Measurements from ENCODE around the gene KLHL30.

The KLHL30 gene

DNA sequence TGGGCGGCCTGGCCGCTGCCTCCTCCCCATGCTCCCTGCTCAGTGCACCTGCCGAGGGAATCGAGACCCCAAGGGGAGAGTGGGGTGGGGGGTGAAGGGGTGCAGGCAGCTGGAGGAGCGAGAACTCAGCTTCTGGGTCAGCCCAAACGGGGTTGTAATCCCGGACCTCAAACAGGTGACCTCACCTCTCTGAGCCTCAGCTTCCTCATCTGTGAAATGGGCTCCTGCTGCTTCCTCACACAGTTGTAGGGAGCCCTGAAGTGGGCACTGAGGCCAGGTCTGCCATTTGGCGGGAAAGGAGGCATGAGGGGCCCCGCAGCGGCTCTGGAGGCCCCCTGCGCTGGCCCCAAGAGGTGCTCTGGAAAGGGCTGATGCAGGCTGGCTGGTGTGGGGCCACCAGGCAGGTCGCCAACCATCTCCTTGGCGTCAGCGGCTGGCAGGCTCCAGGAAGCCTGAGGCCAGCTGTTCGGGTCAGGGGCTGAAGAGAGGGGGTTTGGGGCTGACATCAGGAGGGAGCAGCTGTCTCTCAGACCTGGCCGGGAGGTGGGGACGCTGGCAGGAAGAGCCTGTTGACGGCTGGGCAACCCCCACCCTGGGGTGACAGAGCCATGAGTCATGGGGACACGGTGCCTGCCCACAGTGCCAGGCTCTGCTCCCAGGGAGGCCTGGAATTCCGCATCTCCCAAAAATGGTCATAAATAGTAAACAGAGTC lies 4.9 kb downstream of the KLHL30 start:
- DNase-seq (ENCODE audit: low read depth) = no peak

DNA sequence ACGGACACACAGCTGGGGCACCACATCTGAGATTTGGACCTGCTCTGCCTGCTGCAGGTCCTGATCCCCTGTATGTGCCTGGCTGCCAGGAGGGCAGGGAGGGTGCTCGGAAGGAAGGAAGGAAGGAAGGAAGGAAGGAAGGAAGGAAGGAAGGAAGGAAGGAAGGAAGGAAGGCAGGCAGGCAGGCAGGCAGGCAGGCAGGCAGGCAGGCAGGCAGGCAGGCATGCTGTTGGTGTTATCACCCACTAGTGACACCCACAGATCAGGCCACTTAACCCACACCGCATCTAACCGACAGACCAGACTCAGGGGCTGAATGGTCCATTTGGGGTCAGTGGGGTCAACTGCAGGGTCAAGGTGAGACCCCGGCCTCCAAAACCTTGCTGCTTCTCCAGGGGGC lies 5.8 kb downstream of the KLHL30 start:
- no peak overlapping the region for H3K4me3 ChIP-seq (ENCODE audit: low read depth, low read length)
- TF ChIP-seq, protein P1, sequence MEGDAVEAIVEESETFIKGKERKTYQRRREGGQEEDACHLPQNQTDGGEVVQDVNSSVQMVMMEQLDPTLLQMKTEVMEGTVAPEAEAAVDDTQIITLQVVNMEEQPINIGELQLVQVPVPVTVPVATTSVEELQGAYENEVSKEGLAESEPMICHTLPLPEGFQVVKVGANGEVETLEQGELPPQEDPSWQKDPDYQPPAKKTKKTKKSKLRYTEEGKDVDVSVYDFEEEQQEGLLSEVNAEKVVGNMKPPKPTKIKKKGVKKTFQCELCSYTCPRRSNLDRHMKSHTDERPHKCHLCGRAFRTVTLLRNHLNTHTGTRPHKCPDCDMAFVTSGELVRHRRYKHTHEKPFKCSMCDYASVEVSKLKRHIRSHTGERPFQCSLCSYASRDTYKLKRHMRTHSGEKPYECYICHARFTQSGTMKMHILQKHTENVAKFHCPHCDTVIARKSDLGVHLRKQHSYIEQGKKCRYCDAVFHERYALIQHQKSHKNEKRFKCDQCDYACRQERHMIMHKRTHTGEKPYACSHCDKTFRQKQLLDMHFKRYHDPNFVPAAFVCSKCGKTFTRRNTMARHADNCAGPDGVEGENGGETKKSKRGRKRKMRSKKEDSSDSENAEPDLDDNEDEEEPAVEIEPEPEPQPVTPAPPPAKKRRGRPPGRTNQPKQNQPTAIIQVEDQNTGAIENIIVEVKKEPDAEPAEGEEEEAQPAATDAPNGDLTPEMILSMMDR (conservative IDR thresholded peaks at IDR 0.05; ENCODE audit: low read depth, low read length) = no peak
- no peak for DNase-seq (ENCODE audit: low read depth)

More for the DNA sequence above, 4.9 kb downstream of the KLHL30 start:
- TF ChIP-seq, protein P1 (conservative IDR thresholded peaks at IDR 0.05; ENCODE audit: low read depth, low read length) = no peak
- H3K4me3 ChIP-seq (ENCODE audit: low read depth, low read length) = no peak overlapping the region

DNA sequence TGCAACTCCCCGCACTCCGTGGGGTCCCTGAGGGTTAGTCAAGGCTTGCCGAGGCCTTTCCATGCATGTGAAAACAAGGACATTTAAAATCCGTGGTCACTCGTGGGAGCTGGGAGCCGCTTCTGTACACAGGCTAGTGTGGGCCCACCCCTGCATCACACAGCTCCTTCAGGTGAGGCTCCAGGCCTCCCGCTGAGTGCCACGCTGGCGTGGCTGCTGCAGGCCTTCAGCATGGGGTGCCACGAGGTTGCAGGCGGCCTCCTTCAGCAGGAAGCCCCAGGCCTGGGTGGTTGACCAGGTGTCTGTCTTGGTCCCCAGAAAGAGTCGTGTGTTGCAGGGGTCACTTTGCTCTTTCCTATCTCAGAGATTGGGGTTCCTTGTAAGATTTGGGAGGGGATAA lies 6.6 kb downstream of the KLHL30 start:
- no peak for DNase-seq (ENCODE audit: low read depth)
- no peak overlapping the region for H3K4me3 ChIP-seq (ENCODE audit: low read depth, low read length)
- TF ChIP-seq, protein P1 (conservative IDR thresholded peaks at IDR 0.05; ENCODE audit: low read depth, low read length) = no peak

DNA sequence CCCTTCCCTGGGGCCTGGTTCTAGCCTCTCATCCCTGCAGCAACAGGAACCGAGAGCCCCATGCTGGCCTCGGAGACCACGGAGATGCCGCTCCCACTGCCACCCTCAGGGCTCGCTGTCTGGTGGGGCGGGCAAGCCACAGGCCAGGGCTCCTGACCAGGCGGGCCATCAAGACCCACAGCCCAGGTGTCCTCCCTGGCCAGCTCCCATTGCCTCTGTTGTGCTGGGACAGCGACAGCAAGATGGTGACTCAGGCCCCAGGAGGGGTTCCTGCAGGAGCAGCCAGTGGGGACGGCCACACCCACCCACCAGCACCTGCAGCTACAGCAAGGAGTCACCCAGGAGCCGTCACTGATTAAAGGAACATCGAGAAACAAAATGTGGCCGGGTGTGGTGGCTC lies 7.4 kb downstream of the KLHL30 start:
- TF ChIP-seq, protein P1 (conservative IDR thresholded peaks at IDR 0.05; ENCODE audit: low read depth, low read length) = no peak
- no peak overlapping the region for H3K4me3 ChIP-seq (ENCODE audit: low read depth, low read length)
- no peak for DNase-seq (ENCODE audit: low read depth)

DNA sequence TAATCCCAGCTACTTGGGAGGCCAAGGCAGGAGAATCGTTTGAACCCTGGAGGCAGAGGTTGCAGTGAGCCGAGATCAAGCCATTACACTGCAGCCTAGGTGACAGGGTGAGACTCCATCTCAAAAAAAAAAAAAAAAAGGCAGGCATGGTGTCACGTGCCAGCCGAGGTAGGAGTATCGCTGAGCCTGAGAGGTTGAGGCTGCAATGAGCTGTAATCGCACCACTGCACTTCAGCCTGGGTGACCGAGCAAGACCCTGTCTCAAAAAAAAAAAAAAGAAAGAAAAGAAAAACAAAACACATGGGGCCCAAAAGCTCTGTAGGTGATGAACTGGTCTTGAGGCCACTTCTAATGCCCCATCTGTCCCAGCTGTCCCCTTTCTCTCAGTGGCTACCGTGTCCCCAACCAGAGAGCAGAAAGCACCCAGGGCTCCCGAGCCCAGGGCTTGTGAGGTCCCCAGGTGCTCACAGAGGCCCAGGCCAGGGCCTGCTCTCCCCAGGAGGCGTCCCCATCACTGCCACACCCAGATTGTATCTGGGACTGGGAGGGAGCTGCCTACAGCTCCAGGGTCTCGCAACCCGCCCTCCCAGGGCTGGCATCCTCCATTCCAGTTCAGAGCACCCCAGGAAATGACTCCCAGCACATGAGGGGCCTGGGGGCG lies 8.5 kb downstream of the KLHL30 start:
- no peak overlapping the region for H3K4me3 ChIP-seq (ENCODE audit: low read depth, low read length)
- TF ChIP-seq, protein P1 (conservative IDR thresholded peaks at IDR 0.05; ENCODE audit: low read depth, low read length) = no peak
- DNase-seq (ENCODE audit: low read depth) = no peak

DNA sequence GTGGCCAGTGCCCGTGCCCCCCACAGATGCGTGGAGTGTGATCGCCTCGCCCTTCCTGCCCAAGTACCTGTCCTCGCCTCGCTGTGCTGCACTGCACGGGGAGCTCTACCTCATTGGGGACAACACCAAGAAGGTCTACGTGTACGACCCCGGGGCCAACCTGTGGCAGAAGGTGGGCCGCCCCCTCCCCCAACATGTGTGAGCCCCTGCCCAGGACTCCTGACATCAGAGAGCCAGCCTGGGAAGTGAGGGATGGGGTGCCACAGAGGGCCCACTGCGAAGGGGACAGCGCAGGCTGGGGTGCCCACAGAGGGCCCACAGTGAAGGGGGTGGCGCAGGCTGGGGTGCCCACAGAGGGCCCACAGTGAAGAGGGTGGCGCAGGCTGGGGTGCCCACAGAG lies 10.5 kb downstream of the KLHL30 start:
- DNase-seq (ENCODE audit: low read depth) = no peak

More for the DNA sequence above, 10.5 kb downstream of the KLHL30 start:
- no peak overlapping the region for H3K4me3 ChIP-seq (ENCODE audit: low read depth, low read length)
- TF ChIP-seq, protein P1 (conservative IDR thresholded peaks at IDR 0.05; ENCODE audit: low read depth, low read length) = no peak

Data from choroid plexus epithelial cell (primary cell).